Mesenchymal stem cell (in vitro differentiated cells and primary cell): Measurements from ENCODE around the gene HBS1L.

ENCODE experiments used
- DNase-seq: peaks from one replicate; pipeline ENCODE4 v3.0.0-alpha.2; 2013
- H2AFZ ChIP-seq: one replicate; pipeline ENCODE4 v1.6.1; 2013; ENCODE audit warnings: low read depth, mild to moderate bottlenecking, control low read depth, inconsistent platforms, low read length, moderate library complexity
- H2AK5ac ChIP-seq: 2 replicates; pipeline ENCODE4 v1.6.1; 2013; ENCODE audit warnings: low read length, moderate library complexity, mild to moderate bottlenecking, inconsistent platforms; ENCODE audit not compliant: severe bottlenecking
- H2BK120ac ChIP-seq: one replicate; pipeline ENCODE4 v1.6.1; 2013; ENCODE audit warnings: low read depth, mild to moderate bottlenecking, inconsistent platforms, low read length, moderate library complexity
- H2BK12ac ChIP-seq, 2 experiments: one replicate each; pipeline ENCODE4 v1.6.1; 2013; ENCODE audit warnings: inconsistent platforms in 2 of 2, low read length in 2 of 2, mild to moderate bottlenecking in 2 of 2, moderate library complexity in 2 of 2, control low read depth in 1 of 2
- H2BK15ac ChIP-seq: one replicate; pipeline ENCODE4 v1.6.1; 2013; ENCODE audit warnings: mild to moderate bottlenecking, low read depth, inconsistent platforms; ENCODE audit not compliant: poor library complexity, severe bottlenecking
- H2BK5ac ChIP-seq: 2 replicates; pipeline ENCODE4 v1.6.1; 2013; ENCODE audit warnings: low read depth, mild to moderate bottlenecking, low read length, control low read depth, inconsistent platforms; ENCODE audit not compliant: poor library complexity, severe bottlenecking
- H3K14ac ChIP-seq, 2 experiments: one replicate each; pipeline ENCODE4 v1.6.1; 2013; ENCODE audit warnings: inconsistent platforms in 2 of 2, low read length in 2 of 2, control low read depth in 1 of 2, mild to moderate bottlenecking in 1 of 2, moderate library complexity in 1 of 2
- H3K18ac ChIP-seq, 2 experiments: one replicate each; pipeline ENCODE4 v1.6.1; 2013; ENCODE audit warnings: inconsistent platforms in 2 of 2, low read length in 2 of 2, control low read depth in 1 of 2, low read depth in 1 of 2, mild to moderate bottlenecking in 1 of 2
- H3K23ac ChIP-seq, 2 experiments: one replicate each; pipeline ENCODE4 v1.6.1; 2013; ENCODE audit warnings: inconsistent platforms in 2 of 2, low read length in 2 of 2, mild to moderate bottlenecking in 2 of 2, moderate library complexity in 2 of 2, control low read depth in 1 of 2
- H3K27ac ChIP-seq: 2 replicates; pipeline ENCODE4 v1.5.1; 2013; ENCODE audit warnings: mild to moderate bottlenecking, moderate library complexity, low read length, control low read depth, inconsistent platforms; ENCODE audit not compliant: poor library complexity, severe bottlenecking
- H3K27me3 ChIP-seq, 2 experiments: 2 replicates each; pipeline versions ENCODE4 v1.6.1 to v1.7.0; 2013; ENCODE audit warnings: low read length in 2 of 2, mild to moderate bottlenecking in 2 of 2, moderate library complexity in 2 of 2, control low read depth in 1 of 2, inconsistent platforms in 1 of 2; ENCODE audit not compliant: control insufficient read depth in 1 of 2, insufficient read depth in 1 of 2
- H3K36me3 ChIP-seq, 2 experiments: 2 replicates each; pipeline versions ENCODE4 v1.6.1 to v1.7.0; 2013; ENCODE audit warnings: low read length in 2 of 2, control low read depth in 1 of 2, inconsistent platforms in 1 of 2, low read depth in 1 of 2, mild to moderate bottlenecking in 1 of 2; ENCODE audit not compliant: insufficient read depth in 2 of 2, control insufficient read depth in 1 of 2
- H3K4ac ChIP-seq, 2 experiments: one replicate each; pipeline ENCODE4 v1.6.1; 2013; ENCODE audit warnings: inconsistent platforms in 2 of 2, low read length in 2 of 2, mild to moderate bottlenecking in 2 of 2, moderate library complexity in 2 of 2, control low read depth in 1 of 2, low read depth in 1 of 2
- H3K4me1 ChIP-seq: 2 replicates; pipeline ENCODE4 v1.6.1; 2013; ENCODE audit warnings: low read depth, low read length, control low read depth; ENCODE audit not compliant: control insufficient read depth, insufficient read depth
- H3K4me2 ChIP-seq: 2 replicates; pipeline ENCODE4 v1.6.1; 2013; ENCODE audit warnings: low read length, mild to moderate bottlenecking, inconsistent platforms; ENCODE audit not compliant: poor library complexity, severe bottlenecking
- H3K4me3 ChIP-seq, 2 experiments: 2 replicates each; pipeline versions ENCODE4 v1.5.1 to v1.7.0; 2013; ENCODE audit warnings: low read length in 2 of 2, mild to moderate bottlenecking in 2 of 2, control low read depth in 1 of 2, low read depth in 1 of 2; ENCODE audit not compliant: insufficient read depth in 1 of 2
- H3K79me1 ChIP-seq: replicated peaks from 2 replicates; pipeline ENCODE4 v1.6.1; 2013; ENCODE audit warnings: mild to moderate bottlenecking, control low read depth, low read length, inconsistent platforms; ENCODE audit not compliant: poor library complexity, severe bottlenecking
- H3K9ac ChIP-seq: 2 replicates; pipeline ENCODE4 v1.7.0; 2013; ENCODE audit warnings: mild to moderate bottlenecking, low read length, moderate library complexity
- H3K9me3 ChIP-seq: 2 replicates; pipeline ENCODE4 v1.7.0; 2013; ENCODE audit warnings: mild to moderate bottlenecking, low read length; ENCODE audit not compliant: control insufficient read depth
- H4K8ac ChIP-seq: one replicate; pipeline ENCODE4 v1.6.1; 2013; ENCODE audit warnings: inconsistent platforms, mild to moderate bottlenecking, low read length, moderate library complexity
- H4K91ac ChIP-seq: one replicate; pipeline ENCODE4 v1.6.1; 2013; ENCODE audit warnings: mild to moderate bottlenecking, low read length, inconsistent platforms
- WGBS: methylation state at CpG from one replicate; pipeline ENCODE4 v1.1.7; 2013; ENCODE audit warnings: mixed read lengths; 5-methylcytosine and 5-hydroxymethylcytosine counted together

Gene HBS1L

GRCh38 chr6:135030056-135030473 is 24.6 kb downstream of the HBS1L start:
- WGBS, result 97% methylated on average over 2 of the region's 3 CpGs
- Histone ChIP-seq H3K14ac (no peak overlapping the region), H3K9ac (no peak overlapping the region)

GRCh38 chr6:135025775-135026174 is 28.8 kb downstream of the HBS1L start:
- no peak overlapping the region for H3K4me3 ChIP-seq
- no peak overlapping the region for H3K27ac ChIP-seq
- peaks cover 9% of the 10 kb centered on the region for H3K79me1 ChIP-seq
- no peak overlapping the region for H3K14ac ChIP-seq
- H2BK120ac ChIP-seq, result no peak overlapping the region
- DNase-seq, result no peak
- H2AFZ ChIP-seq, result no peak overlapping the region
- H3K36me3 ChIP-seq, result peaks cover 0 to 17% of the 10 kb centered on the region in 2 experiments
- H4K91ac ChIP-seq, result no peak overlapping the region
- no peak overlapping the region for H2AK5ac ChIP-seq
- no peak overlapping the region for H3K18ac ChIP-seq
- no peaks in the 10 kb centered on the region for H3K4me1 ChIP-seq
- H2BK12ac ChIP-seq, result no peak overlapping the region
- no peak overlapping the region for H2BK5ac ChIP-seq
- no peak overlapping the region for H3K9ac ChIP-seq
- 100% methylated on average over 2 of the region's 2 CpGs for WGBS
- no peak overlapping the region for H3K4me2 ChIP-seq
- no peak overlapping the region for H2BK15ac ChIP-seq
- no peaks in the 10 kb centered on the region for H3K9me3 ChIP-seq
- no peak overlapping the region for H3K4ac ChIP-seq
- no peaks in the 10 kb centered on the region for H3K27me3 ChIP-seq
- H4K8ac ChIP-seq, result no peak overlapping the region
- no peak overlapping the region for H3K23ac ChIP-seq

More at GRCh38 chr6:135030056-135030473, 24.6 kb downstream of the HBS1L start:
- no peak overlapping the region for H2AK5ac ChIP-seq
- no peak overlapping the region for H3K27ac ChIP-seq
- H4K8ac ChIP-seq, result no peak overlapping the region
- no peak overlapping the region for H2AFZ ChIP-seq
- no peak overlapping the region for H3K23ac ChIP-seq
- no peaks in the 10 kb centered on the region for H3K4me1 ChIP-seq
- H2BK12ac ChIP-seq, result no peak overlapping the region
- no peak overlapping the region for H2BK5ac ChIP-seq
- no peak overlapping the region for H2BK120ac ChIP-seq
- H3K79me1 ChIP-seq, result peaks cover 10% of the 10 kb centered on the region
- no peak for DNase-seq
- H2BK15ac ChIP-seq, result no peak overlapping the region
- H3K36me3 ChIP-seq, result peaks cover 2 to 44% of the 10 kb centered on the region in 2 experiments
- H4K91ac ChIP-seq, result no peak overlapping the region
- H3K27me3 ChIP-seq, result no peaks in the 10 kb centered on the region
- no peak overlapping the region for H3K4me2 ChIP-seq
- H3K4me3 ChIP-seq, result no peak overlapping the region
- H3K4ac ChIP-seq, result no peak overlapping the region
- no peaks in the 10 kb centered on the region for H3K9me3 ChIP-seq
- no peak overlapping the region for H3K18ac ChIP-seq

- Histone ChIP-seq H3K79me1 (peaks cover 9% of the 10 kb centered on the region), H3K4me1 (no peaks in the 10 kb centered on the region), H2BK5ac (no peak overlapping the region), H2BK12ac (no peak overlapping the region), H2AK5ac (no peak overlapping the region), H3K36me3 (peaks cover 0 to 11% of the 10 kb centered on the region in 2 experiments), H3K27me3 (no peaks in the 10 kb centered on the region), H3K23ac (no peak overlapping the region), H3K9me3 (no peaks in the 10 kb centered on the region), H3K4me3 (no peak overlapping the region), H3K18ac (no peak overlapping the region), H3K27ac (no peak overlapping the region), H3K14ac (no peak overlapping the region), H4K91ac (no peak overlapping the region), H2BK15ac (no peak overlapping the region), H3K9ac (no peak overlapping the region), H2BK120ac (no peak overlapping the region), H3K4ac (no peak overlapping the region), H2AFZ (no peak overlapping the region), H3K4me2 (no peak overlapping the region), H4K8ac (no peak overlapping the region)
- DNase-seq, result no peak
- WGBS, result 86% methylated on average over 2 of the region's 2 CpGs
Observed at GRCh38 chr6:135025175-135025574, 29.4 kb downstream of the HBS1L start.

- no peaks in the 10 kb centered on the region for H3K4me1 ChIP-seq
Observed at GRCh38 chr6:135022050-135022697, 32.4 kb downstream of the HBS1L start.

More at GRCh38 chr6:135022050-135022697, 32.4 kb downstream of the HBS1L start:
- Histone ChIP-seq H4K8ac (no peak overlapping the region), H3K36me3 (peaks cover 0 to 5% of the 10 kb centered on the region in 2 experiments), H2BK12ac (no peak overlapping the region), H3K79me1 (peaks cover 9% of the 10 kb centered on the region), H4K91ac (no peak overlapping the region), H3K9ac (no peak overlapping the region), H3K9me3 (no peaks in the 10 kb centered on the region), H3K14ac (no peak overlapping the region), H3K4me3 (no peak overlapping the region), H3K4me2 (no peak overlapping the region), H3K4ac (no peak overlapping the region), H2BK15ac (no peak overlapping the region), H2AFZ (no peak overlapping the region), H2BK5ac (no peak overlapping the region), H2BK120ac (no peak overlapping the region), H3K23ac (no peak overlapping the region), H3K27ac (no peak overlapping the region), H3K27me3 (no peaks in the 10 kb centered on the region), H2AK5ac (no peak overlapping the region), H3K18ac (no peak overlapping the region)
- WGBS, result 30% methylated on average over 1 of the region's 2 CpGs
- no peak for DNase-seq
